ENCODE measurements around the gene ANXA6.

ANXA6 gene

DNA sequence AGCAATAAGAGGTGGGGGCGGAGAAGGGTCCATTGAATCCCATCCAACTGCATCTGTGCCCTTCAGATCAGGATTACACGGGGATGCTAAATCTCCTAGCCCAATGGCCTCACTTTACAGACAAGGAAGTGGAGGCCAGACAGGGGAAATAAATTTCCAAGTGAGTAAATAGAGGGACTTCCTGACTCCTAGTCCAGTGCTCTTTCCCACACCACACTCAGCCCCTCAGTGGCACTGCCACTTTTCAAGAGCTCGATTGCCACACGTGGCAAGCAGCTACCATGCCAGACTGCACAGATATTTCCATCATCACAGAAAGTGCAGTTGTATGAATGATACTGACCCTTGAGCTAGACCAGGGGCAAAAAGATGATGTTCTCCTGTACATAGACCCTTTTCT, 68.6 kb downstream of the ANXA6 start:
- H3K27me3 ChIP-seq (ENCODE audit: control insufficient read depth, insufficient read depth, low read length): no peaks in the 10 kb centered on the region
- no peak overlapping the region for H3K4me3 ChIP-seq (ENCODE audit: low read length)
- no peak overlapping the region for H3K9ac ChIP-seq (ENCODE audit: low read length)
- H3K36me3 ChIP-seq (ENCODE audit: control insufficient read depth, insufficient read depth, low read length): no peaks in the 10 kb centered on the region
- peaks cover 47% of the 10 kb centered on the region for H3K4me1 ChIP-seq (ENCODE audit: control insufficient read depth, insufficient read depth, low read length)
- no peaks in the 10 kb centered on the region for H3K9me3 ChIP-seq (ENCODE audit: control insufficient read depth, low read length)

DNA sequence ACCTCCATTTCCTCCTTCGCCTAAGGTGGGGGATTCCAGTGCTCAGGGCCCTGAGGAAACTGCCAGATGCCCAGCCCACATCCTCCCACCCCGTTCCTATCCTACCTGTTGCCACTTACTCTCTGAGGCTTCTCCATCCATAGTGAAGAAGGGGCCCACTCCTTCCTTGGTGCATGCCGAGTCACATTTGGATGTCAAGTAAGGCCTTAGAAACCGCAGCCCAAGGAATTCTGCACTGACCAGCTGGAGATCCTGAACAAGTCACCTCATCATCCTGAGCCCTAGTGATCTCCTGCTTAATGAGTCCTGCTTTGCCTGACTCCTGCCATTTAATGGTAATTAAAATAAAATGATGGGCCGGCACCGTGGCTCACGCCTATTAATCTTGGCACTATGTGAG, 70.1 kb downstream of the ANXA6 start:
- Histone ChIP-seq H3K4me1 (ENCODE audit: control insufficient read depth, insufficient read depth, low read length) (peaks cover 47% of the 10 kb centered on the region), H3K36me3 (ENCODE audit: control insufficient read depth, insufficient read depth, low read length) (no peaks in the 10 kb centered on the region), H3K27me3 (ENCODE audit: control insufficient read depth, insufficient read depth, low read length) (no peaks in the 10 kb centered on the region), H3K9me3 (ENCODE audit: control insufficient read depth, low read length) (no peaks in the 10 kb centered on the region), H3K9ac (ENCODE audit: low read length) (no peak overlapping the region), H3K4me3 (ENCODE audit: low read length) (no peak overlapping the region)

DNA sequence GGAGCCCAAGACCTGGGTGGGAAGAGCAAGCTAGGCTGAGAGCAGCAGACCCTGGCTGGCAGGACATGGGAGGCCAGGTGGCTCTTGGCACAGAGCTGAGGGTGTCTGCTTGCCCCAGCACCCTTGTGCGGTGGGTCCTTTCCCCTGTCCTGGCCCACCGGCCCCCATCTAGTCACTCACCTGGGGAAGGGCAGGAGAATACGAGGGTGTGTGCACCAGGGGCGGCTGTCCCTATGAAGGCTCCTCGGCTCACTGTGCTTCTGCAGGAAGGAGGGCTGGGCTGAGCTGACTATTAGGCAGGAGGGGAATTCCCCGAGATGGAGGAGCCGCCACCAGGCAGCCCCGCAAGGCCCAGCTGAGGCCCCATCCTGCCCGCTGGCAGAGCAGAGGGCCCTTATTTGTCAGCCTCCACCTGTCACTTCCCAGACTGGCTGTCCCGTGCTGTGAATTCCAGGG, 70.6 kb downstream of the ANXA6 start:
- Histone ChIP-seq H3K4me1 (ENCODE audit: control insufficient read depth, insufficient read depth, low read length) (peaks cover 53% of the 10 kb centered on the region), H3K27me3 (ENCODE audit: control insufficient read depth, insufficient read depth, low read length) (no peaks in the 10 kb centered on the region), H3K9ac (ENCODE audit: low read length) (peak overlapping the region; percentile 52), H3K9me3 (ENCODE audit: control insufficient read depth, low read length) (no peaks in the 10 kb centered on the region), H3K36me3 (ENCODE audit: control insufficient read depth, insufficient read depth, low read length) (no peaks in the 10 kb centered on the region), H3K4me3 (ENCODE audit: low read length) (no peak overlapping the region)

DNA sequence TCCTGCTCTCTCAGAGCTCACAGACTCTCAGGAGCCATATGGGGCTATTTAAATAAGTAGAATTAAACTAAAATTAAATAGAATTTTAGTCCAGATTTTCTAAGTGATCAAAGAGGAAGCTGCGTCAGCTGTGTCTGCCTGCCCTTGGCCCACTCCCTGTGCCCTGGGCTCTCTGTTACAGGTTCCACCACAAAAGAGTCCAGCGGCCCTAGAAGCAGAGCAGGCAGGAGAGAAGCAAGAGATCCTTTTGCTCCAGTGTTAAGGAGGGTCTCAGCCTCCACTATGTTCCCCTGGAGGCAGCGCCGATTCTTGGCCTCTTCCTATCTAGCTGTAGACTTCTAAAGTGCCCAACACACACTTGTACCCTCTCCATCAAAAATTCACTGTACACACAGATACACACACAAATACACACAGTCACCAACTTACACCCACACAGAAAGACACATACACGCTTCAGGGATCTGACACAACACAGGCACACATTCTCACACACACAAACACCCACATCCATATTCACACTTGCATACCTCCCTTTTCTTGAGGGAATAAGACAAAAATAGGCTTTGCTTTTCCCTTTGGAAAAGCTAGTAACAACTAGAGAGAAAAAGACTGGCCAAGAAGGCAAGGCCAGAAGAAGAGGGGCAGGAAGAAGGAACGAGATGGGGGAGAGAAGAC, 71.2 kb downstream of the ANXA6 start:
- Histone ChIP-seq H3K4me1 (ENCODE audit: control insufficient read depth, insufficient read depth, low read length) (peaks cover 53% of the 10 kb centered on the region), H3K9me3 (ENCODE audit: control insufficient read depth, low read length) (no peaks in the 10 kb centered on the region), H3K36me3 (ENCODE audit: control insufficient read depth, insufficient read depth, low read length) (no peaks in the 10 kb centered on the region), H3K9ac (ENCODE audit: low read length) (peak overlapping the region; percentile 52), H3K4me3 (ENCODE audit: low read length) (no peak overlapping the region), H3K27me3 (ENCODE audit: control insufficient read depth, insufficient read depth, low read length) (no peaks in the 10 kb centered on the region)

DNA sequence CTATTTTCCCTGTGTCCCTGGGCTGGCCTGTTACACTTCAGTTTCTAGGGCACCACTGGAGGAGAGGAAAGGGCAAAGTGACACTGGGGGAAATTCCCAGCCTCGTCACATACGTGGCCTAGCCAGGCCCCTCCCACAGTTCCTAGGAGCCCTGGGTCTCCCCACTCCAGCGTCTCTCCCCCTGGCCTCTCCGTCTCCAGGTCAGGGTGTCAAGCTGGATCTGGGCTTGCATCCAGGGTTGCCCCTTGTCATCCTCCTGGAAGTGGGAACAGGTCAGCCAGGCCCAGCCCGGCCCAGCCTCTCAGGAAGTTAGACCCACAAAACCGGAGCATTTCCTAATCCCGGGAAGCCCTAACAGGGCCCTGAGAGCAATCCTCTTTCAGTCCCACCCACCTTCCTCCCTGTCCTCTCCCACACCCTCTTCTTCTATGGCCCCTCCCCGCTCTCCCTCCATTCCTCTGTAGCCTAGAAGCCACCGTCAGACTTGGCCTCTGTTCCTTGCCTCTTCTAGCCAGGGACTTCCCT, 72.0 kb downstream of the ANXA6 start:
- Histone ChIP-seq H3K27me3 (ENCODE audit: control insufficient read depth, insufficient read depth, low read length) (no peaks in the 10 kb centered on the region), H3K36me3 (ENCODE audit: control insufficient read depth, insufficient read depth, low read length) (no peaks in the 10 kb centered on the region), H3K9ac (ENCODE audit: low read length) (peak overlapping the region; percentile 32), H3K9me3 (ENCODE audit: control insufficient read depth, low read length) (no peaks in the 10 kb centered on the region), H3K4me3 (ENCODE audit: low read length) (no peak overlapping the region), H3K4me1 (ENCODE audit: control insufficient read depth, insufficient read depth, low read length) (peaks cover 53% of the 10 kb centered on the region)

DNA sequence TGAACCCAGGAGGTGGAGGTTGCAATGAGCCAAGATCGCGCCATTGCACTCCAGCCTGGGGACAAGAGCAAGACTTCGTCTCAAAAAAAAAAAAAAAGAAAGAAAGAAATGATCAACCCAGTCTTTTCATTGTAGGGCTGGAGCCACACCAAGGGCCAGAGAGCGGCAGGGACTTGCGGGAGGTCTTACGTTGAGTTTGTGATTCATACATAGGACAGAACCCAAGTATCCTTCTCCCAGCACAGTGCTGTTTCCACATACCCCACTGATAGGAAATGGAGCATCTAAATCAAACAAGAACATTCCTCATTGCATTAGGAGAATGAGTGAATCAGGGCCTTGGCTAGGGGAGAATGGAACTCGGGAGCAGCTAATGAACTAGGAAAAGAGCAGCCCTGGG, 73.2 kb downstream of the ANXA6 start:
- peaks cover 53% of the 10 kb centered on the region for H3K4me1 ChIP-seq (ENCODE audit: control insufficient read depth, insufficient read depth, low read length)

DNA sequence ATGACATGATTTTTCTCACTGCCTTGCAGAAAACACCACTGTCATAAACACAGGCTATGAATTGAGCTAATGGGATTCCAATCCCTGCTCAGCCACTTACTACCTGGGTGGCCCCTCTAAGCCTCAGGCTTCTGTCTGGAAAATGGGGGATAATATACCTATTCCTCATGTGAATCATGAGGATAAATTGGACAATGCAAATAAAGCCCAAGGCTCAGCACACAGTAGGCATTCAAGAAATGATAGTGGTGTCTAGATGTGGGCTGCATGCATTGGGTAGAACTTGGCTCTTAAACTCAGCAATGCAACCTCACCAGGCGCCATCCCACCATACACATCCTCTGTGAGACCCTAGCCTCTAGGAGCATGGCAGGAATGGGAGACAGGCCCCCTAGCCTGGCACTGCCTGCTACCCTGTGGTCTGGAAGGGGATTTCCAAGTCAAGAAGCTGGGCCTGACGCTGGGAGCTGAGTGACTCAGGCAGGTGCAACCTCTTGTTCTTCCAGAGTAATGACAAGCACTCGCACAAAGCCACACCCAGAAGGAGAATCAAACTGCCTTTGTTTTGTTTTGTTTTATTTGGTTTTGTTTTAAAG, 74.4 kb downstream of the ANXA6 start:
- no peaks in the 10 kb centered on the region for H3K36me3 ChIP-seq (ENCODE audit: control insufficient read depth, insufficient read depth, low read length)
- H3K9me3 ChIP-seq (ENCODE audit: control insufficient read depth, low read length): no peaks in the 10 kb centered on the region
- no peaks in the 10 kb centered on the region for H3K27me3 ChIP-seq (ENCODE audit: control insufficient read depth, insufficient read depth, low read length)
- no peak overlapping the region for H3K4me3 ChIP-seq (ENCODE audit: low read length)
- peaks cover 62% of the 10 kb centered on the region for H3K4me1 ChIP-seq (ENCODE audit: control insufficient read depth, insufficient read depth, low read length)
- H3K9ac ChIP-seq (ENCODE audit: low read length): peak overlapping the region; percentile 100

More for the DNA sequence above, 73.2 kb downstream of the ANXA6 start:
- Histone ChIP-seq H3K9me3 (ENCODE audit: control insufficient read depth, low read length) (no peaks in the 10 kb centered on the region), H3K9ac (ENCODE audit: low read length) (no peak overlapping the region), H3K27me3 (ENCODE audit: control insufficient read depth, insufficient read depth, low read length) (no peaks in the 10 kb centered on the region), H3K4me3 (ENCODE audit: low read length) (no peak overlapping the region), H3K36me3 (ENCODE audit: control insufficient read depth, insufficient read depth, low read length) (no peaks in the 10 kb centered on the region)

DNA sequence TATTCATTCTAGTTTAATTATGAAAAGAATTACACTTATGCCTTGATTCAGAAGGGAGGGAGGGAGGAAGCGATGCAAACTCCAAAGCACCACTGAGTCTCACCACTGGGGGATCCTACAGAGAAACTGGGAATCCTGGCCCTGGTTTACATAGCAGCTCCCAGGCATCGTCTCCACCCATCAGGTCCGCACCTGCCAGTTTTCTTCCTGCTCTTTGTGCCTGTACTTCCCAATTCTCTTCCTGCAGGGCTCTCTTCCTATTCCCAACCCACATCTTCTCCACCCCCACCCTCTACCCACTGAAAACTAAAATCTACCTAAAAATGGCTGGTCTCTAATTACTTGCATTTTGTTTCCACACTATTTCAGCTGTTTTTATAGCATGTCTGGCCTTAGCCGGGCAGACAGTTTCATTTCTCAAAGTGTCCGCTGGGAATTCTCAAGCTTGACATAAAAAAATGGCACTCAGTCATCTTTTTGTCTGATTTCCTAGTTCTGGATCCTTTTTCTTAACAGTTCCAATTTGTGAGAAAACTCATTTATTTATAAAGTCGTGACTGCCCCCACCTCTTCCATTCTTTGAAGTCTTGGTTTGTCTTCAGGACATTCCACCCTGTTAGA, 75.2 kb downstream of the ANXA6 start:
- Histone ChIP-seq H3K4me3 (ENCODE audit: low read length) (peak overlapping the region; percentile 42), H3K27me3 (ENCODE audit: control insufficient read depth, insufficient read depth, low read length) (no peaks in the 10 kb centered on the region), H3K36me3 (ENCODE audit: control insufficient read depth, insufficient read depth, low read length) (no peaks in the 10 kb centered on the region), H3K9ac (ENCODE audit: low read length) (peak overlapping the region; percentile 100), H3K4me1 (ENCODE audit: control insufficient read depth, insufficient read depth, low read length) (peaks cover 62% of the 10 kb centered on the region), H3K9me3 (ENCODE audit: control insufficient read depth, low read length) (no peaks in the 10 kb centered on the region)

DNA sequence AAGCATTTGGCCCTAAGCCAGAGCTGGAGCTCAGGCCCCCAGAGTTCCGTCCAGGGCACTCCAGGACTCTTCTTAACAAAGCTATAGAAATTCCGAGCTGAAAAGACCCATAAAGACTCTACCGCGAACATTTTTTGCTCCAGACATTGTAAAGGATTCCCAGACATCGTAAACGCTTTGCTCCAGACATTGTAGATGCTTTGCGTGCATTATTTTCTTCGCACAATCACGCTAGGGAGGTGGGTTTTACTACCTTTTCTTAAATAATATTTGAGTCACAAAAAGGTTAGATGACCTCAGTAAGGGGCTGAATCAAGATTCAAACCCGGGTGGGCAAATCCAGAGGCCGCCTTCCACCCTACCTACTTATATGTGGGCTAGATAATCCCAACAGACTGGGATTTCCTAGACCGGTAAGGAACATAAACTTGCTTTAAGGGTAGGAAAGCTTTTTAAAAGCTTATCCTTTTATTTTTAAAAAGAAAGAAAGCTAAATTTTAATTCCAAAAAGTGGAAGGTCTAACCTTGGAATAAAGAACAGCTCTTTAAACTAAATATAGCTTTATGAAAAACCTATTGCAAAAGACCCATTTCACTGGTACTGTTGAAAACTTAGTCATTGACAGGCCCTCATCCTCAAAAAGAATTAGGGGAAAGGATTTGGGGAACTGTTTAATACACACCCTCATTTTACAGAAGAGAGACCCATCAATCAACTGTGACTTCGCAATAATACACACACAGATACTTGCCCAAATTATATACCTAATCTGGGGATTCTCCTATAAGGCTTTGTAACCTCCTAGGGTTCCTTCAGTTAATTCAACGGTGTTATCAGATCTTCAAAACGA, 75.9 kb downstream of the ANXA6 start:
- Histone ChIP-seq H3K4me1 (ENCODE audit: control insufficient read depth, insufficient read depth, low read length) (peaks cover 58% of the 10 kb centered on the region), H3K4me3 (ENCODE audit: low read length) (peak overlapping the region; percentile 42), H3K9me3 (ENCODE audit: control insufficient read depth, low read length) (no peaks in the 10 kb centered on the region), H3K36me3 (ENCODE audit: control insufficient read depth, insufficient read depth, low read length) (no peaks in the 10 kb centered on the region), H3K27me3 (ENCODE audit: control insufficient read depth, insufficient read depth, low read length) (no peaks in the 10 kb centered on the region), H3K9ac (ENCODE audit: low read length) (peak overlapping the region; percentile 100)

DNA sequence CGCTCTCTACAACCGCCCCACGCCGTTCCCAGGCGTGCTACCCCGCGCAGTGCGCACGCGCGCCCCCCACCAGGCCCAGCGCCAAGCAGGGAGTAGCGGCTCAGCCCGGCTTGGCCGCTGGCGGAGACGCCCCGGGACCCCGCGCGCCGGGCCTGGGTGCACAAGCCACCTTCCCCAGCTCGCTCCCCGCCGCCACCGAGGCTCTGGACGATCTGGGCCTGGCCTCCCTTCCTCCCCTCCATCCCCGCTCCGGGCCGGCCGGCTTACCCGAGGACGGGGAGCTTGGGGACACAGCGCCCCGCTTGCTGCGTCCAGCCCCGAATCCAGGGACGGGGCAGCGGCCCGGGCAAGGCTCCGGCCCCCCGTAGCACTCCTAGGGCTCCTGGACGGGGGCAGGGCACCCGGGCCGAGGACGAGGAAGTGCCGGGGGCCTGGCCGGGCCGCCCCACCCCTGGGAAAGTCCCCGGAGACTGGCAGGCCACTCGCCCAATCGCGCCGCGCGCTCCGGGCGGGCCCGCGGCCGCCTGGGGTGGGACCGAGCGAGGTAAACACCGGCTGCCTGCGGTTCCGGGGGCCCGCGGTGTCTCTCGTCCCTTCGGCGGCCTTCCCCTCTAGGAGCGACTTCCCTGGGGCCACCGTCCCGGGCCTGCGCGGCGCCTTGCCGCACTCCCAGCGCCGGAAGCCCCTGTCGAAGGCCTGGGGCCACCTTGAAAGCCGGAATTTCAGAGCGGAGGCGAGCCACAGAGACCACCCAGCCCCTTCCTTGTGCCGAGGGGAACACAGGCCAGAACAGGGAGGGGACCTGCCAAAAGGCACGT, 76.8 kb downstream of the ANXA6 start, which contains the start of gene TNIP1:
Gene TNIP1, minus strand, starts transcription at position 422 of the 818 bp plus-strand sequence. CDS start 15,939 bp downstream, outside the sequence.
- H3K36me3 ChIP-seq (ENCODE audit: control insufficient read depth, insufficient read depth, low read length): no peaks in the 10 kb centered on the region
- peak within 1 kb of the TSS; percentile 100 for H3K9ac ChIP-seq (ENCODE audit: low read length)
- no peaks in the 10 kb centered on the region for H3K9me3 ChIP-seq (ENCODE audit: control insufficient read depth, low read length)
- H3K4me1 ChIP-seq (ENCODE audit: control insufficient read depth, insufficient read depth, low read length): peaks cover 58% of the 10 kb centered on the region
- no peaks in the 10 kb centered on the region for H3K27me3 ChIP-seq (ENCODE audit: control insufficient read depth, insufficient read depth, low read length)
- H3K4me3 ChIP-seq (ENCODE audit: low read length): peak within 1 kb of the TSS; percentile 42

Data from mucosa of stomach (tissue), 1 donor.